Ovary (tissue), 9 donors: Measurements from ENCODE around the gene HGF. TPM values are rescaled to one million over a fixed set of nuclear protein-coding genes. Genes with fewer than 3 reads are reported as not detected.

Source experiments
- DNase-seq, 5 donors: peaks; one replicate each; pipeline ENCODE4 v3.0.0-alpha.2; 2019 to 2020
- H3K27ac ChIP-seq, 2 donors: fragments of 200-600 bp; one replicate each; pipeline versions ENCODE4 v1.5.1 to v1.8.0; 2019 to 2022
- H3K27me3 ChIP-seq: fragments of 200-600 bp; one replicate; pipeline ENCODE4 v1.8.0; 2022
- H3K36me3 ChIP-seq: fragments of 200-600 bp; sonication (generic); one replicate; pipeline ENCODE4 v1.5.1; 2019
- H3K4me1 ChIP-seq: one replicate; pipeline ENCODE4 v1.8.1; 2013; ENCODE audit warnings: mild to moderate bottlenecking, moderate library complexity; ENCODE audit not compliant: insufficient read depth
- H3K4me3 ChIP-seq: fragments of 200-600 bp; sonication (generic); one replicate; pipeline ENCODE4 v1.5.1; 2017
- H3K9me3 ChIP-seq, 2 donors: fragments of 200-600 bp in 1 of 2; sonication (generic) in 1 of 2; one replicate each; pipeline versions ENCODE4 v1.5.1 to v1.8.1; 2013 to 2019; ENCODE audit warnings: mild to moderate bottlenecking in 1 of 2, moderate library complexity in 1 of 2
- EP300 ChIP-seq: sonication (generic); formaldehyde crosslinking; IDR thresholded peaks from one replicate; pipeline ENCODE4 v1.6.1; 2017; ENCODE audit warnings: antibody characterized with exemption
- POLR2A ChIP-seq: fragments of 450-650 bp; IDR thresholded peaks from one replicate; pipeline ENCODE4 v1.6.1; 2017; ENCODE audit warnings: antibody characterized with exemption, mild to moderate bottlenecking, moderate library complexity
- WGBS, 3 donors: extraction: QIAGEN DNeasy Blood & Tissue Kit in 1 of 3; methylation state at CpG; one replicate each; pipeline versions ENCODE4 v1.1.5 to v1.1.7; 2013 to 2017; 5-methylcytosine and 5-hydroxymethylcytosine counted together
- intact Hi-C, 4 donors: fragments of 100-400 bp; cut with DNase I; formaldehyde crosslinking; loops; one replicate each; pipeline versions ENCODE4 v1.11.0 to v1.15.1; 2022 to 2023
- polyA plus RNA-seq, 2 donors: library from polyadenylated mRNA; stranded (reverse); fragments of 200-250 nt in 1 of 2; fragments of 350-450 nt in 1 of 2; fragmentation: Illumina TruSeq in 1 of 2; extraction: RNeasy Lipid Tissue Mini Kit (QIAGEN cat#74804) in 1 of 2; gene quantifications; one replicate each; pipeline ENCODE4 v1.2.3, GENCODE V29; 2013 to 2014
- total RNA-seq, 7 donors: library from RNA; depleted of rRNA in 2 of 7; stranded (reverse); fragments of >200 nt in 2 of 7; fragmentation: NEBNext Ultra II Directional in 3 of 7; extraction: Animal tissue kit (Norgen Biotek cat#: 25700) in 3 of 7; gene quantifications; one replicate each; pipeline versions ENCODE4 v1.1.0 to v1.2.4, GENCODE V29; 2016 to 2023
- TF ChIP-seq, protein P1 (sequence below), 3 donors: fragments of 450-650 bp in 2 of 3; fragments of 200-600 bp in 1 of 3; IDR thresholded peaks; one replicate each; pipeline versions ENCODE4 v1.5.1 to v1.8.0; 2016 to 2022; ENCODE audit warnings: antibody characterized with exemption in 3 of 3, mild to moderate bottlenecking in 1 of 3
- donor health status: DM: no; HTN: no; CAD: no; lungs with moderate emphysema.
- donor health status: DM: no; HTN: no; CAD: no.
- donor health status: Bipolar disorder and iron deficiency.
- donor health status: DM: yes; HTN: yes; CAD: no.
- donor health status: DM: no; HTN: no; CAD: no.
- donor health status: DM: yes; HTN: yes; CAD: no.

Gene HGF
- total and polyA plus RNA-seq, 9 donors: 1.0 to 7.6 (median 3.2) TPM

DNA sequence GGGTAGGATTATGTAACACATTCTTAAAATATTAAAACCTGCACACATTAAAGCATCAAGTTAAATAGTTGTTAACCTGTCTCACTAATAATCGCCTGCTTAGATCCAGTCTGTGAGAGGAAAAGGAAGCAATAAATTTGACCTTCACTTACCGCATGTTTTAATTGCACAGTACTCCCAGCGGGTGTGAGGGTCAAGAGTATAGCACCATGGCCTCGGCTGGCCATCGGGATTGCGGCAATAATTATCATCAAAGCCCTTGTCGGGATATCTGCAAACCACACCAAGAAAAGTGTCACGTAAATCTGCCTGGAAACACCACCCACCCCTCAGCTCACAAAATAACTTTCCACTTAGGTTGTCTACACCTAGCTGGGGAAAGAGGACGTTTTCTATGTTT lies 26.6 kb downstream of the HGF start:
- no peaks in the 10 kb centered on the region for H3K9me3 ChIP-seq
- H3K27ac ChIP-seq: no peak overlapping the region
- H3K36me3 ChIP-seq: no peaks in the 10 kb centered on the region
- no peaks in the 10 kb centered on the region for H3K4me1 ChIP-seq
- TF ChIP-seq EP300 (no peak), POLR2A (no peak)
- TF ChIP-seq, protein P1, sequence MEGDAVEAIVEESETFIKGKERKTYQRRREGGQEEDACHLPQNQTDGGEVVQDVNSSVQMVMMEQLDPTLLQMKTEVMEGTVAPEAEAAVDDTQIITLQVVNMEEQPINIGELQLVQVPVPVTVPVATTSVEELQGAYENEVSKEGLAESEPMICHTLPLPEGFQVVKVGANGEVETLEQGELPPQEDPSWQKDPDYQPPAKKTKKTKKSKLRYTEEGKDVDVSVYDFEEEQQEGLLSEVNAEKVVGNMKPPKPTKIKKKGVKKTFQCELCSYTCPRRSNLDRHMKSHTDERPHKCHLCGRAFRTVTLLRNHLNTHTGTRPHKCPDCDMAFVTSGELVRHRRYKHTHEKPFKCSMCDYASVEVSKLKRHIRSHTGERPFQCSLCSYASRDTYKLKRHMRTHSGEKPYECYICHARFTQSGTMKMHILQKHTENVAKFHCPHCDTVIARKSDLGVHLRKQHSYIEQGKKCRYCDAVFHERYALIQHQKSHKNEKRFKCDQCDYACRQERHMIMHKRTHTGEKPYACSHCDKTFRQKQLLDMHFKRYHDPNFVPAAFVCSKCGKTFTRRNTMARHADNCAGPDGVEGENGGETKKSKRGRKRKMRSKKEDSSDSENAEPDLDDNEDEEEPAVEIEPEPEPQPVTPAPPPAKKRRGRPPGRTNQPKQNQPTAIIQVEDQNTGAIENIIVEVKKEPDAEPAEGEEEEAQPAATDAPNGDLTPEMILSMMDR (IDR thresholded peaks at IDR 0.05): no peak
- intact Hi-C loops: no loop called here
- H3K27me3 ChIP-seq: no peaks in the 10 kb centered on the region
- 65 to 70% (median 70%) methylated on average over 9 of the region's 9 CpGs for WGBS, 3 donors
- DNase-seq: no peak
- no peak overlapping the region for H3K4me3 ChIP-seq

DNA sequence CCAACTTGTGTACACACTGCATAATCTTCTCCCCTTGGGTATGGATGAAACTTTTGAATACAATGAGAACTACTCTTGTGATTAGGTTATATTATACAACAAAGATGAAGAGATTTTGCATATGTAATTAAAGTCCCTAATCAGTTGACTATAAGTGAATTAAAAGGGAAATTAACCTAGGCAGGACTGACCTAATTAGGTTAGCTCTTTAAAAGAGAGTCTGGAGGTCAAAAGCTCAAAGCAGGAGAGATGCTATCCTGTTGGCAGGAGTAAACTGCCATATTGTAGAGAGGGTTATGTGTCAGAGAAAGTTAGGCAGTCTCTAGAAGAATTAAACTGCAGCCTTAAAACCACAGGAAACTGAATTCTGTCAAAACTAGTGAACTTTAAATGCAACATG lies 29.4 kb downstream of the HGF start:
- no peak for TF ChIP-seq POLR2A
- TF ChIP-seq EP300: no peak
- TF ChIP-seq, protein P1 (IDR thresholded peaks at IDR 0.05): no peak
- Histone ChIP-seq H3K27ac (no peak overlapping the region), H3K9me3 (no peaks in the 10 kb centered on the region), H3K27me3 (no peaks in the 10 kb centered on the region), H3K36me3 (no peaks in the 10 kb centered on the region), H3K4me3 (no peak overlapping the region), H3K4me1 (no peaks in the 10 kb centered on the region)
- intact Hi-C loops: no loop called here
- no peak for DNase-seq

DNA sequence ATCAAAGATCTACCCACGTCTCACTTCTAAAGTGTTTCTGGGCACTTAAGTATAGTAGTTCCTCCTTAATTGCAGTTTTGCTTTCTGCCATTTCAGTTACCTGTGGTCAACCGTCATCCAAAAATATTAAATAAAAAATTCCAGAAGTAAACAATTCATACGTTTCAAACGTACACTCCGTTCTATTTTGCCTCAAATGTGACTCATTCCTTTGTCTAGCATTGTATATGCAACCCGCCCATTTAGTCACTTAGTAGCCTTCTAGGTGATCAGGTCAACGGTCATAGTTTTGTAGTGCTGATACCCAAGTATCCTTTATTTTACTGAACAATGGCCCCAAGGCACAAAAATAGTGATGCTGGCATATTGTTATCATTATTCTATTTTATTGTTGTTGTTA lies 33.8 kb downstream of the HGF start:
- Histone ChIP-seq H3K27me3 (no peaks in the 10 kb centered on the region), H3K9me3 (no peaks in the 10 kb centered on the region), H3K27ac (no peak overlapping the region), H3K4me3 (no peak overlapping the region), H3K36me3 (no peaks in the 10 kb centered on the region), H3K4me1 (no peaks in the 10 kb centered on the region)
- 81 to 89% (median 82%) methylated on average over 7 of the region's 7 CpGs for WGBS, 3 donors
- DNase-seq: no peak
- TF ChIP-seq POLR2A: no peak
- no peak for TF ChIP-seq EP300
- TF ChIP-seq, protein P1 (IDR thresholded peaks at IDR 0.05): no peak
- intact Hi-C loops: no loop called here

DNA sequence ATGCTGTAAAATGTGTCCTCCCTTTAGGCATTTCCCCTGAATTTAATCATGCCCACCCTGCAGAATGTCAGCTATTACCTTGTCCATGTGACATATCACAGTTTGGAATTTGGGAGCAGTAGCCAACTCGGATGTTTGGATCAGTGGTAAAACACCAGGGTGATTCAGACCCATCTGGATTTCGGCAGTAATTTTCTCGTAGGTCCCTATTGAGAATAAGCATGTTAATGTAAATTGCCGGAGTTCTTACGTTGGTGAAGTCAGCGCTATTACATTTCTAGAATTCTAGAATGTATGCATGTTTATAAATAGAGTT lies 44.1 kb downstream of the HGF start:
- H3K27ac ChIP-seq: no peak overlapping the region
- H3K9me3 ChIP-seq: no peaks in the 10 kb centered on the region
- no peaks in the 10 kb centered on the region for H3K4me1 ChIP-seq
- no peaks in the 10 kb centered on the region for H3K36me3 ChIP-seq
- TF ChIP-seq, protein P1 (IDR thresholded peaks at IDR 0.05): no peak
- TF ChIP-seq POLR2A (no peak), EP300 (no peak)
- H3K27me3 ChIP-seq: no peaks in the 10 kb centered on the region
- intact Hi-C loops: no loop called here
- 84 to 88% (median 86%) methylated on average over 6 of the region's 6 CpGs for WGBS, 3 donors
- DNase-seq: no peak
- H3K4me3 ChIP-seq: no peak overlapping the region
